ENCODE measurements around the gene MRM2.

- TF ChIP-seq MEIS1 (CRISPR knock-in tag; IDR thresholded peaks at IDR 0.05; ENCODE audit: borderline replicate concordance) = no peak
- no peak for TF ChIP-seq CTCF (tag by site-specific recombination; IDR thresholded peaks at IDR 0.05)
- TF ChIP-seq ZNF707 (tag by site-specific recombination; IDR thresholded peaks at IDR 0.05) = no peak
- TF ChIP-seq ZNF692 (tag by site-specific recombination; IDR thresholded peaks at IDR 0.05) = no peak
- TF ChIP-seq REST (tag by site-specific recombination; IDR thresholded peaks at IDR 0.05) = no peak
- TF ChIP-seq ZNF121 (tag by site-specific recombination; IDR thresholded peaks at IDR 0.05) = no peak
- no peak for TF ChIP-seq ZNF292 (tag by site-specific recombination; IDR thresholded peaks at IDR 0.05; ENCODE audit: borderline replicate concordance, low read depth)
- TF ChIP-seq ZNF335 (tag by site-specific recombination; conservative IDR thresholded peaks at IDR 0.05) = no peak
- no peak for TF ChIP-seq TCF7L2 (IDR thresholded peaks at IDR 0.05; ENCODE audit: borderline replicate concordance, low read depth, low read length)
- no peak for TF ChIP-seq ZNF792 (tag by site-specific recombination; IDR thresholded peaks at IDR 0.05)
- no peak for TF ChIP-seq ZNF843 (tag by site-specific recombination; IDR thresholded peaks at IDR 0.05)
- no peak for TF ChIP-seq GLIS1 (tag by site-specific recombination; IDR thresholded peaks at IDR 0.05)
- TF ChIP-seq ZBTB49 (tag by site-specific recombination; IDR thresholded peaks at IDR 0.05; ENCODE audit: low read depth) = no peak
Observed at GRCh38 chr7:2202901-2203765, 38.9 kb downstream of the MRM2 start.
